Endothelial cell of umbilical vein (primary cell): Measurements from ENCODE around the gene PRIMA1. TPM values are rescaled to one million over a fixed set of nuclear protein-coding genes. Genes with fewer than 3 reads are reported as not detected.

ENCODE experiments used
- BruUV-seq: library from RNA; stranded (reverse); fragments of 400-500 nt; replicated peaks from 2 replicates; lab custom pipeline; 2021; lab: Mats Ljungman, UMichigan
- CTCF ChIA-PET: fragments of 300-600, 350-600 bp; sonication (Branson Sonifier 250); formaldehyde crosslinking; loops from one replicate; lab custom pipeline; 2021; ENCODE audit warnings: antibody characterized with exemption, inconsistent platforms; lab: Charles Lee
- POLR2A ChIA-PET: fragments of 300-600, 350-600 bp; sonication (Branson Sonifier 250); formaldehyde crosslinking; loops from one replicate; lab custom pipeline; 2021; ENCODE audit warnings: antibody characterized with exemption, inconsistent platforms; lab: Charles Lee
- DNase-seq: peaks from one replicate; pipeline ENCODE4 v3.0.0-alpha.2; 2011; ENCODE audit warnings: low read depth, low spot score
- FAIRE-seq: peaks from 2 replicates; lab custom pipeline; 2011; peaks lifted over from hg19 to GRCh38; lab: Jason Lieb, UNC
- H2AFZ ChIP-seq: 2 replicates; pipeline ENCODE4 v1.6.0; 2012; ENCODE audit warnings: low read depth, low read length, control low read depth, inconsistent platforms
- H3K27ac ChIP-seq: 2 replicates; pipeline ENCODE4 v1.5.1; 2011; ENCODE audit warnings: low read depth, mild to moderate bottlenecking, control low read depth, low read length, moderate library complexity; ENCODE audit not compliant: insufficient read depth
- H3K27me3 ChIP-seq, 2 experiments: 2 replicates each; pipeline versions ENCODE4 v1.6.0 to v1.6.1; 2011; ENCODE audit warnings: low read length in 2 of 2, mixed read lengths in 1 of 2; ENCODE audit not compliant: control insufficient read depth in 2 of 2, insufficient read depth in 2 of 2
- H3K36me3 ChIP-seq, 2 experiments: 2 replicates in 1 of 2; 3 replicates in 1 of 2; pipeline ENCODE4 v1.5.1; 2011; ENCODE audit warnings: low read length in 2 of 2, mild to moderate bottlenecking in 1 of 2, moderate library complexity in 1 of 2; ENCODE audit not compliant: control insufficient read depth in 2 of 2, insufficient read depth in 2 of 2; ENCODE audit errors: extremely low read depth in 1 of 2
- H3K4me1 ChIP-seq: 3 replicates; pipeline ENCODE4 v1.5.1; 2011; ENCODE audit warnings: mild to moderate bottlenecking, low read length; ENCODE audit not compliant: control insufficient read depth, insufficient read depth; ENCODE audit errors: extremely low read depth
- H3K4me2 ChIP-seq: 2 replicates; pipeline ENCODE4 v1.6.1; 2011; ENCODE audit warnings: low read length, control low read depth, mixed read lengths; ENCODE audit not compliant: insufficient read depth
- H3K4me3 ChIP-seq, 3 experiments: fragments of 200-600 bp in 1 of 3; sonication (generic), shearing (Covaris generic) in 1 of 3; replicated peaks in 1 of 3; 2 replicates each; pipeline ENCODE4 v1.5.1; 2011 to 2016; ENCODE audit warnings: control low read depth in 3 of 3, low read length in 3 of 3, mild to moderate bottlenecking in 2 of 3, inconsistent platforms in 1 of 3, low read depth in 1 of 3, moderate library complexity in 1 of 3; ENCODE audit not compliant: insufficient read depth in 1 of 3
- H3K79me2 ChIP-seq: 2 replicates; pipeline ENCODE4 v1.6.0; 2012; ENCODE audit warnings: low read length, inconsistent platforms; ENCODE audit not compliant: control insufficient read depth, insufficient read depth
- H3K9ac ChIP-seq: replicated peaks from 2 replicates; pipeline ENCODE3; 2011; ENCODE audit warnings: low read length, control low read depth; ENCODE audit not compliant: insufficient read depth; ENCODE audit errors: extremely low read depth
- H3K9me1 ChIP-seq: replicated peaks from 3 replicates; pipeline ENCODE4 v1.6.0; 2011; ENCODE audit warnings: mild to moderate bottlenecking, low read length; ENCODE audit not compliant: control insufficient read depth, insufficient read depth; ENCODE audit errors: extremely low read depth
- H3K9me3 ChIP-seq: replicated peaks from 2 replicates; pipeline ENCODE4 v1.5.1; 2012; ENCODE audit warnings: low read length, inconsistent platforms; ENCODE audit not compliant: control insufficient read depth, insufficient read depth
- H4K20me1 ChIP-seq: replicated peaks from 2 replicates; pipeline ENCODE3; 2011; ENCODE audit warnings: mild to moderate bottlenecking, low read length; ENCODE audit not compliant: control insufficient read depth, insufficient read depth; ENCODE audit errors: extremely low read depth
- EZH2 ChIP-seq: IDR thresholded peaks from 2 replicates; pipeline ENCODE4 v1.6.1; 2012; ENCODE audit warnings: borderline replicate concordance, low read depth, mild to moderate bottlenecking, moderate library complexity, low read length, inconsistent platforms; ENCODE audit not compliant: severe bottlenecking
- FOS ChIP-seq: IDR thresholded peaks from 2 replicates; pipeline ENCODE4 v1.6.1; 2011; ENCODE audit warnings: mild to moderate bottlenecking, low read length, moderate library complexity, borderline replicate concordance; ENCODE audit not compliant: insufficient read depth
- GATA2 ChIP-seq: IDR thresholded peaks from 2 replicates; pipeline ENCODE4 v1.7.0; 2011; ENCODE audit warnings: low read depth, mild to moderate bottlenecking, moderate library complexity, mixed read lengths, low read length; ENCODE audit not compliant: insufficient read length, insufficient read depth
- JUN ChIP-seq: IDR thresholded peaks from 2 replicates; pipeline ENCODE4 v1.6.1; 2011; ENCODE audit warnings: borderline replicate concordance, low read depth; ENCODE audit not compliant: insufficient read length, insufficient read depth
- MYC ChIP-seq: IDR thresholded peaks from one replicate; pipeline ENCODE4 v1.6.1; 2011; ENCODE audit warnings: mild to moderate bottlenecking, low read depth, low read length
- POLR2A ChIP-seq: IDR thresholded peaks from 2 replicates; pipeline ENCODE4 v1.6.1; 2012; ENCODE audit warnings: low read depth, mild to moderate bottlenecking, control low read depth, low read length
- POLR2AphosphoS5 ChIP-seq: IDR thresholded peaks from 2 replicates; pipeline ENCODE4 v1.6.1; 2012; ENCODE audit warnings: low read depth, mild to moderate bottlenecking, control low read depth, low read length, moderate library complexity; ENCODE audit not compliant: insufficient read depth
- dilution Hi-C: fragments of 300-500 bp; cut with MboI; formaldehyde crosslinking; loops from one replicate; pipeline ENCODE4 v1.15.0; 2019; ENCODE audit warnings: low sequenced_read_pairs; ENCODE audit not compliant: extremely low pct_ligation_motif_present
- intact Hi-C: fragments of 100-400 bp; cut with micrococcal nuclease; formaldehyde crosslinking; loops from one replicate; pipeline ENCODE4 v1.10.0; 2022
- polyA plus RNA-seq, 4 experiments: library from polyadenylated mRNA; depleted of rRNA in 3 of 4; stranded (reverse) in 3 of 4; unstranded in 1 of 4; fragments of >200 nt; gene quantifications; 2 replicates each; pipeline versions ENCODE4 v1.2.1 to v1.2.3, GENCODE V29; 2011 to 2012; ENCODE audit warnings: missing spikeins in 1 of 4
- total RNA-seq: library from RNA; stranded (reverse); gene quantifications from 2 replicates; pipeline ENCODE4 v1.2.3, GENCODE V29; 2021
- TF ChIP-seq, protein P1 (sequence below), 2 donors: IDR thresholded peaks; 1 replicate in 1 of 2; 2 replicates in 1 of 2; pipeline ENCODE4 v1.5.1; 2011; ENCODE audit warnings: low read length in 2 of 2, mild to moderate bottlenecking in 2 of 2, moderate library complexity in 2 of 2, control low read depth in 1 of 2, inconsistent platforms in 1 of 2, low read depth in 1 of 2; ENCODE audit not compliant: insufficient read depth in 1 of 2; ENCODE audit errors: extremely low read depth in 1 of 2
- TF ChIP-seq, protein P2 (sequence below): IDR thresholded peaks from 2 replicates; pipeline ENCODE4 v1.6.1; 2011; ENCODE audit not compliant: insufficient read depth, insufficient read length

Gene PRIMA1
- total and polyA plus RNA-seq, 2 donors (not counting 3 experiments of a cell fraction or from before 2014, with no cell fraction given) = not detected

- TF ChIP-seq EZH2 = no peak
- TF ChIP-seq POLR2A = no peak
- TF ChIP-seq FOS = no peak
- no peak for TF ChIP-seq GATA2
- TF ChIP-seq, protein P1, sequence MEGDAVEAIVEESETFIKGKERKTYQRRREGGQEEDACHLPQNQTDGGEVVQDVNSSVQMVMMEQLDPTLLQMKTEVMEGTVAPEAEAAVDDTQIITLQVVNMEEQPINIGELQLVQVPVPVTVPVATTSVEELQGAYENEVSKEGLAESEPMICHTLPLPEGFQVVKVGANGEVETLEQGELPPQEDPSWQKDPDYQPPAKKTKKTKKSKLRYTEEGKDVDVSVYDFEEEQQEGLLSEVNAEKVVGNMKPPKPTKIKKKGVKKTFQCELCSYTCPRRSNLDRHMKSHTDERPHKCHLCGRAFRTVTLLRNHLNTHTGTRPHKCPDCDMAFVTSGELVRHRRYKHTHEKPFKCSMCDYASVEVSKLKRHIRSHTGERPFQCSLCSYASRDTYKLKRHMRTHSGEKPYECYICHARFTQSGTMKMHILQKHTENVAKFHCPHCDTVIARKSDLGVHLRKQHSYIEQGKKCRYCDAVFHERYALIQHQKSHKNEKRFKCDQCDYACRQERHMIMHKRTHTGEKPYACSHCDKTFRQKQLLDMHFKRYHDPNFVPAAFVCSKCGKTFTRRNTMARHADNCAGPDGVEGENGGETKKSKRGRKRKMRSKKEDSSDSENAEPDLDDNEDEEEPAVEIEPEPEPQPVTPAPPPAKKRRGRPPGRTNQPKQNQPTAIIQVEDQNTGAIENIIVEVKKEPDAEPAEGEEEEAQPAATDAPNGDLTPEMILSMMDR (IDR thresholded peaks at IDR 0.05; ENCODE audit: extremely low read depth in 1 of 2, insufficient read depth in 1 of 2, low read depth in 1 of 2, low read length in 2 of 2) = no peak
- no peak for TF ChIP-seq MYC
- TF ChIP-seq, protein P2, sequence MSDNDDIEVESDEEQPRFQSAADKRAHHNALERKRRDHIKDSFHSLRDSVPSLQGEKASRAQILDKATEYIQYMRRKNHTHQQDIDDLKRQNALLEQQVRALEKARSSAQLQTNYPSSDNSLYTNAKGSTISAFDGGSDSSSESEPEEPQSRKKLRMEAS = no peak
- no peak for TF ChIP-seq POLR2AphosphoS5
- no peak for TF ChIP-seq JUN
- Histone ChIP-seq H3K4me1 (no peaks in the 10 kb centered on the region), H3K27ac (no peak overlapping the region), H3K79me2 (no peaks in the 10 kb centered on the region), H3K9me1 (no peaks in the 10 kb centered on the region), H3K27me3 (no peaks in the 10 kb centered on the region), H3K4me3 (no peak overlapping the region), H3K4me2 (no peak overlapping the region), H2AFZ (no peak overlapping the region), H3K9me3 (peaks cover 9% of the 10 kb centered on the region), H4K20me1 (no peaks in the 10 kb centered on the region), H3K36me3 (no peaks in the 10 kb centered on the region), H3K9ac (no peak overlapping the region)
- ChIA-PET CTCF (no interaction called here), POLR2A (no interaction called here)
- DNase-seq (no peak), FAIRE-seq (no peak)
- intact Hi-C loops = no loop called here
- dilution Hi-C loops = no loop called here
- BruUV-seq = no TSS peak
These were observed 65.3 kb downstream of the PRIMA1 start for GRCh38 chr14:93723001-93723400.
